Measurements from ENCODE around the gene TP53TG5. TPM values are rescaled to one million over a fixed set of nuclear protein-coding genes. Genes with fewer than 3 reads are reported as not detected.

TP53TG5 gene
- total RNA-seq, 2 experiments from 2014 or later = not detected

DNA sequence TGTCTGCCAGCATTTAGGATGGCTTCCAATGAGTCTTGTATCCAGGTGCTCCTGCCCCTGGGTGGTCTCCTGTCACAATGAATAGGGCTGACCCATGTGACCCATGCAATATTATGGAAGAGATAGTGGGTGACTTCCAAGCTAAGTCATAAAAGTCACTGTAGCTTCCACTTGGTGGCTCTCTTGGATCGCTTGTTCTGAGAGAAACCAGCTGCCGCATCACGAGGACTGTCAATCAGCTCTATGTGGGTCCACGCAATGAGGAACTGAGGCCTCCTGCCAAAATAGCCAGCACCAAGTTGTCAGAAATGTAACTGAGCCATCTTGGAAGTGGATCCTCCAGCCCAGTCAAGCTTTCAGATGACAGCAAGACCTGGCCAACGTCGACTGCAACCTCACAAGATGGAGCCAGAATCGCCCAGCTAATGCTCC is 55.2 kb downstream of the TP53TG5 start:
- peak overlapping the region; percentile 43; the same call in 1 of the 2 replicates for H2AFZ ChIP-seq (ENCODE audit: low read length)
- BruUV-seq (replicated peaks) = no TSS peak

More for the DNA sequence above, 55.2 kb downstream of the TP53TG5 start:
- no peaks in the 10 kb centered on the region for H4K20me1 ChIP-seq (ENCODE audit: insufficient read depth, low read length)
- DNase-seq (ENCODE audit: low spot score) = peak; percentile 75
- ChIA-PET POLR2A (no interaction called here), CTCF (ENCODE audit: unreplicated experiment) (no interaction called here)
- H3K9me3 ChIP-seq (ENCODE audit: low read length) = peaks cover 5% of the 10 kb centered on the region; the same call in 1 of the 2 replicates
- H3K36me3 ChIP-seq (ENCODE audit: insufficient read depth, low read length) = no peaks in the 10 kb centered on the region
- H3K4me3 ChIP-seq (ENCODE audit: low read depth, low read length, poor library complexity, severe bottlenecking) = no peak overlapping the region
- H3K9me2 ChIP-seq (ENCODE audit: insufficient read depth, low read length) = no peaks in the 10 kb centered on the region
- no peaks in the 10 kb centered on the region for H3K79me2 ChIP-seq (ENCODE audit: insufficient read depth, low read depth, low read length)
- TF ChIP-seq, protein P1, sequence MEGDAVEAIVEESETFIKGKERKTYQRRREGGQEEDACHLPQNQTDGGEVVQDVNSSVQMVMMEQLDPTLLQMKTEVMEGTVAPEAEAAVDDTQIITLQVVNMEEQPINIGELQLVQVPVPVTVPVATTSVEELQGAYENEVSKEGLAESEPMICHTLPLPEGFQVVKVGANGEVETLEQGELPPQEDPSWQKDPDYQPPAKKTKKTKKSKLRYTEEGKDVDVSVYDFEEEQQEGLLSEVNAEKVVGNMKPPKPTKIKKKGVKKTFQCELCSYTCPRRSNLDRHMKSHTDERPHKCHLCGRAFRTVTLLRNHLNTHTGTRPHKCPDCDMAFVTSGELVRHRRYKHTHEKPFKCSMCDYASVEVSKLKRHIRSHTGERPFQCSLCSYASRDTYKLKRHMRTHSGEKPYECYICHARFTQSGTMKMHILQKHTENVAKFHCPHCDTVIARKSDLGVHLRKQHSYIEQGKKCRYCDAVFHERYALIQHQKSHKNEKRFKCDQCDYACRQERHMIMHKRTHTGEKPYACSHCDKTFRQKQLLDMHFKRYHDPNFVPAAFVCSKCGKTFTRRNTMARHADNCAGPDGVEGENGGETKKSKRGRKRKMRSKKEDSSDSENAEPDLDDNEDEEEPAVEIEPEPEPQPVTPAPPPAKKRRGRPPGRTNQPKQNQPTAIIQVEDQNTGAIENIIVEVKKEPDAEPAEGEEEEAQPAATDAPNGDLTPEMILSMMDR (conservative IDR thresholded peaks at IDR 0.05; ENCODE audit: low read length) = peak; percentile 74
- no peak for TF ChIP-seq EZH2phosphoT487 (IDR thresholded peaks at IDR 0.05; ENCODE audit: borderline replicate concordance, low read depth, low read length)
- no peak overlapping the region for H3K4me2 ChIP-seq (ENCODE audit: low read length)
- intact Hi-C loops (cut with micrococcal nuclease; ENCODE audit: unreplicated experiment) = loop anchor here (1.0 to 5.0 kb wide), 3 partner anchors 114 to 448 kb away; no protein-coding TSS in a partner anchor
- H3K4me1 ChIP-seq (ENCODE audit: insufficient read depth, low read length, poor library complexity, severe bottlenecking) = peaks cover 68% of the 10 kb centered on the region
- H3K27ac ChIP-seq (ENCODE audit: low read depth, low read length, poor library complexity, severe bottlenecking) = no peak overlapping the region

Small RNA genes within 50 kb of the gene (microRNA-seq; reads per million reads assigned to microRNA genes)
- 3.8 reads per million for gene MIR6812 (ENCODE audit: borderline replicate concordance)

Small RNA genes within 50 kb of the gene (small RNA-seq; reads per million reads assigned to genes)
- gene MIR6812 = not detected

Other genes starting within 250 kb of the TP53TG5 start
- gene PI3, start 203.4 kb downstream of the TP53TG5 start, total RNA-seq (2014; rRNA removed; shearing (Covaris generic)) = not detected in 2 replicates
- not detected in 2 replicates for gene PI3, start 203.4 kb downstream of the TP53TG5 start, total RNA-seq (2022)
- not detected in 2 replicates for gene SEMG1, start 171.3 kb downstream of the TP53TG5 start, total RNA-seq (2014; rRNA removed; shearing (Covaris generic))
- not detected in 2 replicates for gene SEMG1, start 171.3 kb downstream of the TP53TG5 start, total RNA-seq (2022)
- gene SEMG2, start 157.0 kb downstream of the TP53TG5 start, total RNA-seq (2014; rRNA removed; shearing (Covaris generic)) = not detected in 2 replicates
- not detected in 2 replicates for gene SEMG2, start 157.0 kb downstream of the TP53TG5 start, total RNA-seq (2022)
- gene SLPI, start 123.8 kb downstream of the TP53TG5 start, total RNA-seq (2014; rRNA removed; shearing (Covaris generic)) = not detected in 2 replicates
- gene SLPI, start 123.8 kb downstream of the TP53TG5 start, total RNA-seq (2022) = not detected in 2 replicates
- not detected in 2 replicates for gene RBPJL, start 71.5 kb downstream of the TP53TG5 start, total RNA-seq (2014; rRNA removed; shearing (Covaris generic))
- gene RBPJL, start 71.5 kb downstream of the TP53TG5 start, total RNA-seq (2022) = not detected in 2 replicates
- 0.38 TPM in 1 of 2 replicates, not detected in the other for gene MATN4, start 70.0 kb downstream of the TP53TG5 start, total RNA-seq (2014; rRNA removed; shearing (Covaris generic))
- 0.24 TPM in 1 of 2 replicates, not detected in the other for gene MATN4, start 70.0 kb downstream of the TP53TG5 start, total RNA-seq (2022)
- not detected in 2 replicates for gene SDC4, start 29.9 kb downstream of the TP53TG5 start, total RNA-seq (2014; rRNA removed; shearing (Covaris generic))
- gene SDC4, start 29.9 kb downstream of the TP53TG5 start, total RNA-seq (2022) = not detected in 2 replicates
- 22.3 and 37.6 TPM in 2 replicates for gene SYS1, start 15.2 kb downstream of the TP53TG5 start, total RNA-seq (2014; rRNA removed; shearing (Covaris generic))
- 8.6 and 9.6 TPM in 2 replicates for gene SYS1, start 15.2 kb downstream of the TP53TG5 start, total RNA-seq (2022)
- 0.57 TPM in 1 of 2 replicates, not detected in the other for gene DBNDD2, start 30.0 kb upstream of the TP53TG5 start, total RNA-seq (2014; rRNA removed; shearing (Covaris generic))
- gene DBNDD2, start 30.0 kb upstream of the TP53TG5 start, total RNA-seq (2022) = not detected in 2 replicates
- 75.7 and 104 TPM in 2 replicates for gene PIGT, start 37.8 kb upstream of the TP53TG5 start, total RNA-seq (2014; rRNA removed; shearing (Covaris generic))
- gene PIGT, start 37.8 kb upstream of the TP53TG5 start, total RNA-seq (2022) = 79.4 and 89.2 TPM in 2 replicates
- 4.4 TPM in 1 of 2 replicates, not detected in the other for gene WFDC2, start 91.4 kb upstream of the TP53TG5 start, total RNA-seq (2014; rRNA removed; shearing (Covaris generic))
- 0.46 TPM in 1 of 2 replicates, not detected in the other for gene WFDC2, start 91.4 kb upstream of the TP53TG5 start, total RNA-seq (2022)
- gene SPINT3, start 137.3 kb upstream of the TP53TG5 start, total RNA-seq (2014; rRNA removed; shearing (Covaris generic)) = not detected in 2 replicates
- gene SPINT3, start 137.3 kb upstream of the TP53TG5 start, total RNA-seq (2022) = not detected in 2 replicates
- not detected in 2 replicates for gene WFDC6, start 161.2 kb upstream of the TP53TG5 start, total RNA-seq (2014; rRNA removed; shearing (Covaris generic))
- not detected in 2 replicates for gene WFDC6, start 161.2 kb upstream of the TP53TG5 start, total RNA-seq (2022)
- not detected in 2 replicates for gene EPPIN, start 169.1 kb upstream of the TP53TG5 start, total RNA-seq (2014; rRNA removed; shearing (Covaris generic))
- not detected in 2 replicates for gene EPPIN, start 169.1 kb upstream of the TP53TG5 start, total RNA-seq (2022)
- gene WFDC8, start 201.0 kb upstream of the TP53TG5 start, total RNA-seq (2014; rRNA removed; shearing (Covaris generic)) = not detected in 2 replicates
- gene WFDC8, start 201.0 kb upstream of the TP53TG5 start, total RNA-seq (2022) = not detected in 2 replicates